Ovary (tissue), 3 donors: ENCODE data around the gene ZBTB9.
"Not testable (repeated sequence)": the region's sequence is repeated elsewhere in the genome, so short reads cannot be mapped to it uniquely, and the experiment has no call there.

Experiments used
- CTCF ChIP-seq, 3 donors: fragments of 450-650 bp in 2 of 3; fragments of 200-600 bp in 1 of 3; IDR thresholded peaks; one replicate each; pipeline versions ENCODE4 v1.5.1 to v1.8.0; 2016 to 2022; ENCODE audit warnings: antibody characterized with exemption in 3 of 3, mild to moderate bottlenecking in 1 of 3
- POLR2A ChIP-seq: fragments of 450-650 bp; IDR thresholded peaks from one replicate; pipeline ENCODE4 v1.6.1; 2017; ENCODE audit warnings: antibody characterized with exemption, mild to moderate bottlenecking, moderate library complexity
- donor health status: DM: no; HTN: no; CAD: no.

- not testable (repeated sequence) for TF ChIP-seq CTCF (IDR thresholded peaks at IDR 0.05); POLR2A
These were observed 31.3 kb downstream of the ZBTB9 start for GRCh38 chr6:33485680-33486079.
